RWPE2 (cell line): ENCODE data around the gene NMNAT3.
A peak's percentile ranks its signal among the peaks of the same experiment; 100 is the strongest.

ENCODE experiments used
- ATAC-seq: fragments of 200-7000 bp; cut with Tn5 transposase; 3 replicates; pipeline ENCODE4 v1.9.1; 2021; ENCODE audit warnings: low read depth
- DNase-seq: peaks from one replicate; pipeline ENCODE4 v3.0.0-alpha.2; 2020; ENCODE audit warnings: low spot score
- H3K27ac ChIP-seq: fragments of 450-650 bp; 2 replicates; pipeline ENCODE4 v1.5.1; 2017; ENCODE audit warnings: mild to moderate bottlenecking; ENCODE audit not compliant: poor library complexity, severe bottlenecking
- H3K27me3 ChIP-seq: fragments of 250-450 bp; sonication (Bioruptor Pico); 2 replicates; pipeline ENCODE4 v1.5.1; 2021; ENCODE audit warnings: mild to moderate bottlenecking, moderate library complexity; ENCODE audit not compliant: insufficient read depth, poor library complexity, severe bottlenecking
- H3K36me3 ChIP-seq: fragments of 250-450 bp; sonication (Bioruptor Pico); 2 replicates; pipeline ENCODE4 v1.5.1; 2020; ENCODE audit warnings: low read depth, mild to moderate bottlenecking, moderate library complexity
- H3K4me1 ChIP-seq: fragments of 250-450 bp; sonication (Bioruptor Pico); 2 replicates; pipeline ENCODE4 v1.5.1; 2021; ENCODE audit warnings: mild to moderate bottlenecking, moderate library complexity; ENCODE audit not compliant: insufficient read depth, poor library complexity, severe bottlenecking
- H3K4me3 ChIP-seq: fragments of 250-450 bp; sonication (Bioruptor Pico); 2 replicates; pipeline ENCODE4 v1.5.1; 2021; ENCODE audit warnings: mild to moderate bottlenecking, moderate library complexity; ENCODE audit not compliant: severe bottlenecking
- H3K9me3 ChIP-seq: fragments of 250-450 bp; sonication (Bioruptor Pico); 2 replicates; pipeline ENCODE4 v1.5.1; 2021; ENCODE audit warnings: mild to moderate bottlenecking, moderate library complexity; ENCODE audit not compliant: severe bottlenecking
- TF ChIP-seq, protein P1 (sequence below): fragments of 450-650 bp; IDR thresholded peaks from one replicate; pipeline ENCODE4 v1.5.1; 2017; ENCODE audit warnings: mild to moderate bottlenecking, moderate library complexity; ENCODE audit not compliant: poor library complexity, severe bottlenecking

NMNAT3 gene

DNA sequence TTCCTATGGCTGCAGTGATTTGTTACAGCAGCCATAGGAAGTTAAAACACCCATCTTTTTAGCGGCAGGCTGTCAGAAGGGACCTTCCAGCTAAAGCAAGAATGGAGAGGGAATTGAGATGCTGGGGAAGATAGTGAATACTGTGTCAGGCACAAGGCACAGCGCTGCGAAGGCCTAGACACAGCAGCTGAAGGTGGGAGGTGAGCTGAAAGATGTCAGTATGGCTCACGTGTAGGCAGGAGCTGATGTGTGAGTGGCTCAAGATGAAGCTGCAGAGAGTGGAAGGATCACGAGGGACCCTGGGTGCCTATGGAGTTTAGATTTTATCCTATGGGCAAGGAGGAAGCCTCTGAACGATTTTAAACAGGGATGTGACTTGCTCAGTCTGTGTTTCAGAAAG lies 44.3 kb downstream of the NMNAT3 start:
- no peak for DNase-seq
- Histone ChIP-seq H3K9me3 (no peaks in the 10 kb centered on the region), H3K27ac (no peak overlapping the region), H3K4me3 (no peak overlapping the region), H3K27me3 (no peaks in the 10 kb centered on the region), H3K4me1 (no peaks in the 10 kb centered on the region), H3K36me3 (no peaks in the 10 kb centered on the region)
- ATAC-seq, result no peak
- TF ChIP-seq, protein P1, sequence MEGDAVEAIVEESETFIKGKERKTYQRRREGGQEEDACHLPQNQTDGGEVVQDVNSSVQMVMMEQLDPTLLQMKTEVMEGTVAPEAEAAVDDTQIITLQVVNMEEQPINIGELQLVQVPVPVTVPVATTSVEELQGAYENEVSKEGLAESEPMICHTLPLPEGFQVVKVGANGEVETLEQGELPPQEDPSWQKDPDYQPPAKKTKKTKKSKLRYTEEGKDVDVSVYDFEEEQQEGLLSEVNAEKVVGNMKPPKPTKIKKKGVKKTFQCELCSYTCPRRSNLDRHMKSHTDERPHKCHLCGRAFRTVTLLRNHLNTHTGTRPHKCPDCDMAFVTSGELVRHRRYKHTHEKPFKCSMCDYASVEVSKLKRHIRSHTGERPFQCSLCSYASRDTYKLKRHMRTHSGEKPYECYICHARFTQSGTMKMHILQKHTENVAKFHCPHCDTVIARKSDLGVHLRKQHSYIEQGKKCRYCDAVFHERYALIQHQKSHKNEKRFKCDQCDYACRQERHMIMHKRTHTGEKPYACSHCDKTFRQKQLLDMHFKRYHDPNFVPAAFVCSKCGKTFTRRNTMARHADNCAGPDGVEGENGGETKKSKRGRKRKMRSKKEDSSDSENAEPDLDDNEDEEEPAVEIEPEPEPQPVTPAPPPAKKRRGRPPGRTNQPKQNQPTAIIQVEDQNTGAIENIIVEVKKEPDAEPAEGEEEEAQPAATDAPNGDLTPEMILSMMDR, result no peak

DNA sequence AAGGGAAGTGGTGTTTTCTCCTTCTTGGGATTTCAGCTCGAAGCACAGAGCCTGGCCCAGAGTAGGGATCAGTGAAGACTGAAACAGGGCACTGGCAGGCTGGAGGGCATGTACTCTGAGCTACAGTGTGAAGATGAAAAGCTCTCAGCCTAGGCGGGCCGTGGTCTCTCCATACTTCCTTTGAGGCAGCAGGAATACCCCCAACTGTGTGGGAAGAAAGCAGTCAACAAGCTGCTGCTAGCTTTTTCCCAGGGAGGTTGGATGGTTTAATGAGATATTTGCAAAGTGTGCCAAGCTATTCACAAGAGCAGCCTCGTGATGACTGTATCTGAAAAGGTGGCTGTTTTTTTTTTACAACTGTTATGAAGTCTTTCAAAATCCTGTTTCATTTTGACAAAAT lies 47.2 kb downstream of the NMNAT3 start:
- TF ChIP-seq, protein P1, result no peak
- no peak for ATAC-seq
- H3K27me3 ChIP-seq, result no peaks in the 10 kb centered on the region
- H3K4me3 ChIP-seq, result no peak overlapping the region
- H3K36me3 ChIP-seq, result no peaks in the 10 kb centered on the region
- no peak for DNase-seq
- H3K9me3 ChIP-seq, result no peaks in the 10 kb centered on the region
- H3K4me1 ChIP-seq, result no peaks in the 10 kb centered on the region
- H3K27ac ChIP-seq, result no peak overlapping the region

DNA sequence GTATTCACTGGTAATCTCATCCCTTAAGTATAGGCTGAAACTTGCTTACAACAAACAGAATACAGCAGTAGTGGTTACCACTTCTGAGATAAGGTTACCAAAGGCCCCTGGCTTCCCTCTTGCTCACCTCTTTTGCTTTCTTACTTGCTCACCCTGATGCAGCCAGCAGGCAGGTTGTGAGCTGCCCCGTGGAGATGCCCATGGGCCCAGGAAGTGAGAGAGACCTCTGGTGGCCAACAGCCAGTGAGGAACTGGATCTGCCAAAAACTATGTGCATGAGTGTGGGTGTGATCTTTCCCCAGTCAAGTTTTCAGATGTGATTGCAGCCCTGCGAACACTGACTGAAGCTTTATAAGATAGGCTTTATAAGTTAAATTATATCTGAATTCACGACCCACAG lies 48.7 kb downstream of the NMNAT3 start:
- ATAC-seq (peak; percentile 91), DNase-seq (no peak)
- no peaks in the 10 kb centered on the region for H3K9me3 ChIP-seq
- no peaks in the 10 kb centered on the region for H3K36me3 ChIP-seq
- no peak overlapping the region for H3K27ac ChIP-seq
- H3K27me3 ChIP-seq, result no peaks in the 10 kb centered on the region
- TF ChIP-seq, protein P1, result peak; percentile 64
- no peaks in the 10 kb centered on the region for H3K4me1 ChIP-seq
- no peak overlapping the region for H3K4me3 ChIP-seq

DNA sequence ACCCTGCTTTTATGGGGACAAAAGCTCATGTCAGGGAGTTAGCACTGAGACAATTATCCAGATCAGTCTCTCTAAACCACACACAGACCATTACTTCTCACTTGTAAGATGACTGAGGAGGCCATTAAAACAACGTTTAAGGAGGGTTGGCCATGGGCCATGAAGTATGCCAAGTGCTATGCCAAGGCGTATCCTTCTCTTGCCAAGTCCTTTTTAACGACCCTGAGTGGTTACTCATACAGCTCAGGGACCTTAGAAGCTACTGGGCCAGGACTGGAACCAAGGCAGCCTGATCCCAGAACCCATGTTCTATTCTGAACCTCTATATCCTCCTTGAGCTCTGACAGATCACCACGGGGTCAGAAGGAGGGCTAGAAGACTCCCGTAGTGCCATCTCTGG lies 50.0 kb downstream of the NMNAT3 start:
- no peak overlapping the region for H3K27ac ChIP-seq
- no peak for DNase-seq
- no peaks in the 10 kb centered on the region for H3K36me3 ChIP-seq
- no peaks in the 10 kb centered on the region for H3K9me3 ChIP-seq
- no peak for ATAC-seq
- no peaks in the 10 kb centered on the region for H3K4me1 ChIP-seq
- H3K27me3 ChIP-seq, result no peaks in the 10 kb centered on the region
- TF ChIP-seq, protein P1, result no peak
- no peak overlapping the region for H3K4me3 ChIP-seq

DNA sequence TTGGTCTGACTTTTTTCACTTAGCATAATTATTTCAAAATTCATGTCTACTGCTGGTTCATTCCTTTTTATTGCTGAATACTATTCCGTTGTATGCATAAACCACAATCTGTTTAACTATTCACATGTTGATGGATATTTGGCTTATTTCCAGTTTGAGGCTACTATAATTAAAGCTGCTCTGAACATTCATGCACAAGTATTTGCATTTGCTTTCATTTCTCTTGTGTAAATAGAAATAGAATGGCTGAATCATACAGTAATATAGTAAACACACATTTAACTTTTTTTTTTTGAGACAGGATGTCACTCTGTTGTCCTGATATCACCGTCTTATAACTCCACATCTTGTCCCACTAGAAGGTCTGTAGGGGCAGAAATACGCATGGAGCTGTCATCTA lies 57.3 kb downstream of the NMNAT3 start:
- DNase-seq (no peak), ATAC-seq (0 out of 3 replicates have a peak, but pooled peaks have one; percentile 33)
- no peaks in the 10 kb centered on the region for H3K9me3 ChIP-seq
- no peaks in the 10 kb centered on the region for H3K27me3 ChIP-seq
- H3K4me3 ChIP-seq, result no peak overlapping the region
- no peaks in the 10 kb centered on the region for H3K36me3 ChIP-seq
- TF ChIP-seq, protein P1, result no peak
- H3K4me1 ChIP-seq, result no peaks in the 10 kb centered on the region
- no peak overlapping the region for H3K27ac ChIP-seq
